GM12801 (cell line): ENCODE results near the gene UROD.

Source experiments
- CTCF ChIP-seq: IDR thresholded peaks from one replicate; pipeline ENCODE4 v1.5.1; 2011; ENCODE audit warnings: control low read depth; ENCODE audit not compliant: insufficient read length; ENCODE audit errors: extremely low read depth

The UROD gene

GRCh38 chr1:45011837-45012638, at the start of gene UROD:
Gene UROD, plus strand, starts transcription at chr1:45012254. Its CDS starts 12 bp downstream, at chr1:45012266.
- TF ChIP-seq CTCF = no peak

- TF ChIP-seq CTCF = no peak
Observed at GRCh38 chr1:44962729-44963128, 49.3 kb upstream of the UROD start.

GRCh38 chr1:44964396-44964795, 47.7 kb upstream of the UROD start:
- no peak for TF ChIP-seq CTCF

- no peak for TF ChIP-seq CTCF
Observed at GRCh38 chr1:44970317-44970716, 41.7 kb upstream of the UROD start.

GRCh38 chr1:44973645-44974044, 38.4 kb upstream of the UROD start:
- TF ChIP-seq CTCF = no peak

GRCh38 chr1:44976252-44976651, 35.8 kb upstream of the UROD start:
- TF ChIP-seq CTCF = no peak

- no peak for TF ChIP-seq CTCF
Observed at GRCh38 chr1:44985747-44986359, 26.2 kb upstream of the UROD start.
